Measurements from ENCODE around the gene ARMC2. TPM values are rescaled to one million over a fixed set of nuclear protein-coding genes. Genes with fewer than 3 reads are reported as not detected.
"Not testable (repeated sequence)": the region's sequence is repeated elsewhere in the genome, so short reads cannot be mapped to it uniquely, and the experiment has no call there.

Gene ARMC2
- total RNA-seq, 1 donor from 2014 or later, result 5.8 TPM

- DNase-seq (ENCODE audit: low spot score), result no peak
These were observed 67.9 kb downstream of the ARMC2 start for GRCh38 chr6:108916026-108916686.

GRCh38 chr6:108920751-108921150, 72.5 kb downstream of the ARMC2 start:
- no peak for DNase-seq (ENCODE audit: low spot score)

- peak; percentile 48 for DNase-seq (ENCODE audit: low spot score)
These were observed 73.5 kb downstream of the ARMC2 start for GRCh38 chr6:108921547-108922361.

- DNase-seq (ENCODE audit: low spot score), result no peak
These were observed 74.3 kb downstream of the ARMC2 start for GRCh38 chr6:108922499-108922898.

- DNase-seq (ENCODE audit: low spot score), result no peak
These were observed 79.7 kb downstream of the ARMC2 start for GRCh38 chr6:108927927-108928326.

- DNase-seq (ENCODE audit: low spot score), result no peak
These were observed 80.4 kb downstream of the ARMC2 start for GRCh38 chr6:108928650-108929049.

GRCh38 chr6:108931090-108931489, 82.9 kb downstream of the ARMC2 start:
- not testable (repeated sequence) for DNase-seq (ENCODE audit: low spot score)

GRCh38 chr6:108937170-108937569, 88.9 kb downstream of the ARMC2 start:
- DNase-seq (ENCODE audit: low spot score), result no peak

GRCh38 chr6:108940741-108941140, 92.5 kb downstream of the ARMC2 start:
- DNase-seq (ENCODE audit: low spot score), result no peak

GRCh38 chr6:108941281-108941680, 93.1 kb downstream of the ARMC2 start:
- DNase-seq (ENCODE audit: low spot score), result no peak

- DNase-seq (ENCODE audit: low spot score), result no peak
These were observed 93.6 kb downstream of the ARMC2 start for GRCh38 chr6:108941859-108942258.

GRCh38 chr6:108942556-108943492, 94.6 kb downstream of the ARMC2 start:
- DNase-seq (ENCODE audit: low spot score), result no peak

GRCh38 chr6:108944071-108944470, 95.8 kb downstream of the ARMC2 start:
- DNase-seq (ENCODE audit: low spot score), result no peak

GRCh38 chr6:108944707-108945680, 96.8 kb downstream of the ARMC2 start:
- peak; percentile 63 for DNase-seq (ENCODE audit: low spot score)

- peak; percentile 68 for DNase-seq (ENCODE audit: low spot score)
These were observed 97.5 kb downstream of the ARMC2 start for GRCh38 chr6:108945681-108946159.

- DNase-seq (ENCODE audit: low spot score), result no peak
These were observed 98.5 kb downstream of the ARMC2 start for GRCh38 chr6:108946695-108947094.

- DNase-seq (ENCODE audit: low spot score), result peak; percentile 68
These were observed 99.1 kb downstream of the ARMC2 start for GRCh38 chr6:108947114-108947854.

- DNase-seq (ENCODE audit: low spot score), result peak; percentile 42
These were observed 100.0 kb downstream of the ARMC2 start for GRCh38 chr6:108948181-108948661.

GRCh38 chr6:108951351-108951953, 103.2 kb downstream of the ARMC2 start:
- DNase-seq (ENCODE audit: low spot score), result no peak
